Suprapubic skin (tissue), 4 donors: ENCODE measurements around the gene EMD.

Source experiments
- CTCF ChIP-seq, 2 donors: fragments of 200-600 bp in 1 of 2; fragments of 450-650 bp in 1 of 2; sonication (generic) in 1 of 2; IDR thresholded peaks; one replicate each; pipeline ENCODE4 v1.5.1; 2016 to 2019; ENCODE audit warnings: antibody characterized with exemption in 2 of 2, mild to moderate bottlenecking in 1 of 2, moderate library complexity in 1 of 2
- EP300 ChIP-seq: sonication (generic); formaldehyde crosslinking; IDR thresholded peaks from one replicate; pipeline ENCODE4 v1.6.1; 2017; ENCODE audit warnings: antibody characterized with exemption
- POLR2A ChIP-seq, 2 donors: fragments of 450-650 bp; IDR thresholded peaks; one replicate each; pipeline ENCODE4 v1.6.1; 2017; ENCODE audit warnings: antibody characterized with exemption in 2 of 2, mild to moderate bottlenecking in 2 of 2, moderate library complexity in 2 of 2
- POLR2AphosphoS5 ChIP-seq, 3 donors: sonication (generic); formaldehyde crosslinking; IDR thresholded peaks; one replicate each; pipeline ENCODE4 v1.6.1; 2017; ENCODE audit warnings: antibody characterized with exemption in 3 of 3

GRCh38 chrX:154362085-154362742 lies 16.9 kb upstream of the EMD start:
- TF ChIP-seq POLR2A (IDR thresholded peaks at IDR 0.05) = no peak
- no peak for TF ChIP-seq EP300
- TF ChIP-seq CTCF (IDR thresholded peaks at IDR 0.05) = no peak
- no peak for TF ChIP-seq POLR2AphosphoS5 (IDR thresholded peaks at IDR 0.05)
